NK-92 (cell line): ENCODE measurements around the gene DPYSL5.

Experiments
- DNase-seq: peaks from one replicate; lab custom pipeline; 2025; ENCODE audit not compliant: unreplicated experiment; lab: John Stamatoyannopoulos, UW

Gene DPYSL5

DNA sequence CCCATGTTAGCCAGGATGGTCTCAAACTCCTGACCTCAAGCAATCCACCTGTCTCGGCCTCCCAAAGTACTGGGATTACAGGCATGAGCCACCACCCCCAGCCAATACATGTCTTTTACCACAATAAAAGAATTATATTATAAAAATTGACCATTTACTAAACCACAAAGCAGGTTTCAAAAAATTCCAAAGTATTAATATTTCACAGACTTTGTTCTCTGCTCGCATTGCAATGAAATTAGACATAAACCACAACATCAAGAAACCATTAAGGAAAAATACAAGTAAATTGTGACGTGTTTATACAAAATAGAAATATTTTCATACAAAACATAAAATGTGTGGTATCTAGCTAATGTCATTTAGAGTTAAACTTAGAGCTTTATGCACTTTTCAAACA is 109.1 kb downstream of the DPYSL5 start:
- DNase-seq, result no peak

DNA sequence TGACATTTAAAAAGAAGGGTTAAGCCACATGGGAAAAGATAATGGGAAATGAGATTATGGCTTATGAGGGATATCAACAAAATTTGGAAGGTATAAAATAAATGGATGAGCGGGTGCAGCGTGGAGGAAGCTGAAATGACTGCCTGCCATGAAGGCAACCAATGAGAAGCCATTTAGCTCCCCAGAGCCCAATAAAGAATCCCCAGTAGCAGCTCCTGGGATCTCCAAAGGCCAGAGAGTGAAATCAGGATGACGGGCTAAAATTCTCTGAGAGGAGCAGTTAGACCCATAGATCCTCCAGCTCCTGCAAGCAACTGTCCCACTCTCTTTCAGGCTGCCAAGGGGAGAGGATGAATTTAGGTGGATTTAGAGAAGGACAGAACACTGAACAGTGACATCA is 109.6 kb downstream of the DPYSL5 start:
- no peak for DNase-seq

- no peak for DNase-seq
These were observed 111.4 kb downstream of the DPYSL5 start for GRCh38 chr2:26959331-26959730.

GRCh38 chr2:26964446-26965130 is 116.7 kb downstream of the DPYSL5 start:
- no peak for DNase-seq

GRCh38 chr2:26968001-26968400 is 120.1 kb downstream of the DPYSL5 start:
- DNase-seq, result no peak

GRCh38 chr2:26969077-26969844 is 121.3 kb downstream of the DPYSL5 start:
- DNase-seq, result no peak

DNA sequence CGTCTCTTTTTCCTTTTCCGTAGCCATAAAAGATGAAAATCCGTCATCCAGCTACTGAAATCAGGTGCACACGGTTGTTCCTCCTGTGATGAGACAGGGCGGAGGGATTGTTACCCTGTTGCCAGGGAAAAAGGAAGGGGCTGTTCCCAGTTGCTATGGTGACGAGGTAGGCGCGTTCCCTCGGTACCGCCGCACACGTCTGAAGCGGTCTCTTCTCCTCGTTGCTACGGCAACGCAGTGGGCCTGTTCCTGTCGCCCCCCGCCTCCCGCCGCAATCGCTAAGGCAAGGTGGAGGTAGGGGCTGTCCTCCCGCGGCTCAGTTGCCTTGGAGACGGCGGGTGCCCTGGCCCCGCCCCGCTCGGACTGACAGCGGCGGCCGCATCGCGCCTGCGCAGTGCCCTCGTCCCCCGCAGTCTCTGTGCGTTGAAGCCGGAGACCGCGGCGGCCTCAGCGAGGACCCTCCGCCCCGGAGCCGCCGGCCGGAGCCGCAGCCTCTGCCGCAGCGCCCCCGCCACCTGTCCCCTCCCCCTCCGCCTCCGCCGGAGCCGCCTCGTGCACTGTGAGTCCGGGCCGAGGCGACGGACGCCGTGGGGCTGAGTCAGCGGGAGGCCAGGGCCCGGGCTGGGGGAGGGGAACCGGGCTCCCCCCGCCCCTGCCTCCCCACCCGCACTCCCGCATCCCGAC is 122.5 kb downstream of the DPYSL5 start, which contains the start of gene MAPRE3:
Gene MAPRE3 (plus strand): TSS at position 394 of the 684 bp plus-strand sequence. CDS start 51,582 bp downstream, outside the sequence.
- DNase-seq, result no peak

GRCh38 chr2:26970928-26971627 is 123.1 kb downstream of the DPYSL5 start:
- DNase-seq, result no peak

GRCh38 chr2:26971911-26972786 is 124.2 kb downstream of the DPYSL5 start:
- no peak for DNase-seq

- no peak for DNase-seq
These were observed 126.4 kb downstream of the DPYSL5 start for GRCh38 chr2:26974352-26974751.

DNA sequence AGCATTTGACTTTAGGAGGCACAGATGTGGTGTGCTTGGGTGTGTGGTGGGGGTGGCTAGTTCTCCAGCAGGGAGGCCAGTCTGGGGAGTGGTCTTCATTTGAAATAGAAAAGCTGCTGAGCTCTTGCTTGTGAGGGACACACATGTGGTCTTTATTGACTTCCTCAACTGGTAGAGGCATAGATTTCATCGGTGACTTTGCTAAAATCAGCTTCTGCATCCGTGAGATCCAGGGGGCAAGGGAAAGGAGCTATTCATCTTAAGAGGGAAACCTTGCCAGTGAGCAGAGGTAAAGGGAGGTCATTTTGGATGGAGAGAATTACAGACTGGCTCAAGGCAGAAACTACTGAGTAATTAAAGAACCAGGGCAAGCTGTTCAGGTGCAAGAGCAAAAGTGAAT is 127.2 kb downstream of the DPYSL5 start:
- no peak for DNase-seq

- DNase-seq, result no peak
These were observed 127.7 kb downstream of the DPYSL5 start for GRCh38 chr2:26975656-26976055.

DNA sequence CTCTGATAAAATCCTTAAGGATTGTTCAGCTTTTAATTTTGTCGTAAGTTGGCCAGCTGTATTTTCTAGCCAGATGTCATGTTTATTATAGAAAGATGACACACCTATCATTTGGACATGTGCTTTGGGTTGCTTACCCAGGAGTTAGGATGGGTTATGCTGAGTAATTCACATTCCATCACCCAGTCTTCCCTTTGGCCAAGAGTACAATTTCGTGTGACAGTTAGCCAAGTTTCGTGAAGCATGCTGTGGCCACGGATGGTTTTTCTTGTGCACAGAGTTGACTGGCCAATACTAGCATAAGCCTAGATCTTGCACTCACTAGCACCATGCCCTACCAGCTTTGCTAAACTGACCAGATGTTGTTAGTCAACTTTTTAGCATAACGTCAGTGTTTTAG is 128.3 kb downstream of the DPYSL5 start:
- DNase-seq, result no peak

GRCh38 chr2:26977012-26977411 is 129.1 kb downstream of the DPYSL5 start:
- DNase-seq, result no peak

GRCh38 chr2:26978061-26978596 is 130.2 kb downstream of the DPYSL5 start:
- no peak for DNase-seq

DNA sequence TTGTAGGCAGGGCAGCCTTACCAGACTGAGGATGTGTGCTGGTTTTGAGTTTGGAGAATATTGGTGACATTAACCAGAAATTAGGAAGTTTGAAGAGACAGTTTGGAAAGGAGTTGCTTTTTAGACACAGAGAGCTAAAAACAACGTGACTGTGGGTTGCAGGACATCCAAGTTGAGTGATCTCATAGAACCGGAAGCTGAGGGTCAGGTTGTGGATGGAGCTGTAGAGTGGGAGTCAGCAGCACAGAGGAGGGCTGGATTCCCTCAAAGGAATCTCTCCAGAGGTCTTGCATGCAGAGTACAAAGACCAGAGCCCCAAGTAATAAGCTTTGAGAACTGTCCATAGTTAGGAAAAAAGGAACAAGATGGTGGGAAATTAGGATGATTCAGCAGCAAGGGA is 131.8 kb downstream of the DPYSL5 start:
- no peak for DNase-seq

- DNase-seq, result no peak
These were observed 133.0 kb downstream of the DPYSL5 start for GRCh38 chr2:26980971-26981370.

GRCh38 chr2:26982102-26982742 is 134.3 kb downstream of the DPYSL5 start:
- no peak for DNase-seq

DNA sequence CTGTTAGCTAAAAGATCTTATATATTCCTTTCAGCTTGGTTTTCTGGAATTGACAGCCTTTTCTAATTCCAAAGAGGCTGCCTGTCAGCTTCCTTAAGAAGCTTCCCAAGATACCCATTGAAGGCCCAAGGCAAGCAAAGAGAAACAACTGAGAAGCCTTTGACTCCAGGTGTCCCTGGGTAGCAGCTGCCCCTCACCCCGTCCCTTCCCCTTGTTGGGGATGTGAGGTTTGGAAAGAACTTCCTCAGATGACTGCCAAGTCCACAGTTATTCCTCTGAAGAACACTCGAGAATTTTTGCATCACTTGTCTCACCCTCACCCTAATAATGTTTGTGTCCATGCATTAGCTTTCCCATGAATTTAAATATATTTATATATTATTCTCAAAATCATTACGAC is 135.8 kb downstream of the DPYSL5 start:
- no peak for DNase-seq

GRCh38 chr2:26985807-26986206 is 137.9 kb downstream of the DPYSL5 start:
- no peak for DNase-seq
